GM21360 (cell line): Measurements from ENCODE around the gene MTHFD2L.
"Not testable (repeated sequence)": the region's sequence is repeated elsewhere in the genome, so short reads cannot be mapped to it uniquely, and the experiment has no call there.

Experiments
- ATAC-seq: cut with Tn5 transposase; IDR thresholded peaks from one replicate; pipeline ENCODE4 v1.9.1; 2021; ENCODE audit warnings: mild to moderate bottlenecking, moderate library complexity; ENCODE audit not compliant: unreplicated experiment

Gene MTHFD2L

DNA sequence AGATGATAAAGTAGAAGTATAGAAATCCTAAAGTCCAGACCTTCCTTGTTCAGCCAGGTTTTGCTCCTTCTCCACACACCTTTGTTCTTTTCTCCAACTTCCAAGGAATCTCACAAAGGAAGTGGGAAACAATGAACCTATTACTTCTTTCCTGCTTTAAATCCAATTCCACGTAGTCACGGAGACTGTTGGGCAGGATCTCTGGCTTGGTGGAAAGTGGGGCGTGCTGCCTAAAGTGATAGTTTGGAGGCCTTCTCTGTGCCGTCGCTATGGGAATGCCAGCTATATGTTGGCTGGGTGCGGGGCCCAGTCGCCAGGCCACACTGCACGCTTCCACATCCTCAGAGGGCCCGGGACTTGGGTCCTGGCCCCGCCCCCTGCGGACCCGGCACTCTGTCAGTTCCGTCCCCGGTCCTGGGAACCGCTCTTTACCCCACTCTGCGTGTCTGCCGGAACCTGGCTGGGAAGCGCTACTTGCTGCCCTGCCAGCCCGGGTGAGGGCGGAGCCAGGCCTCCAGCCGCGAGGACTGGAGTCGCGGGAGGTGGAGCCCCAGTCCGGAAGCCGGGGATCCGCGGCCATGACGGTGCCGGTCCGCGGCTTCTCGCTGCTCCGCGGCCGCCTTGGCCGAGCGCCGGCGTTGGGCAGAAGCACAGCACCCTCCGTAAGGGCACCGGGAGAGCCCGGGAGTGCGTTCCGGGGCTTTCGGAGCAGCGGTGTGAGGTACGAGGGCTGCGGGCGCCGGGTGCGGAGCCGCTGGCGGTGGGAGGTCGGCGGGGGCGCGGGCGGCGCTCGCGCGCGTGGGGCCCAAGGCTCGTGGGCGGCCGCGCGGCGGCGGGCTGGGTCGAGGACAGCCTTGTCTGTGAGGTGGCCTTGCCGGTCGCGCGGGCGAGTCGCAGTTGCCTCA is at the start of gene MTHFD2L:
MTHFD2L (plus strand) TSS at position 558 of the 905 bp plus-strand sequence; CDS start at position 579, 21 bp downstream.
- peak; percentile 98 for ATAC-seq

DNA sequence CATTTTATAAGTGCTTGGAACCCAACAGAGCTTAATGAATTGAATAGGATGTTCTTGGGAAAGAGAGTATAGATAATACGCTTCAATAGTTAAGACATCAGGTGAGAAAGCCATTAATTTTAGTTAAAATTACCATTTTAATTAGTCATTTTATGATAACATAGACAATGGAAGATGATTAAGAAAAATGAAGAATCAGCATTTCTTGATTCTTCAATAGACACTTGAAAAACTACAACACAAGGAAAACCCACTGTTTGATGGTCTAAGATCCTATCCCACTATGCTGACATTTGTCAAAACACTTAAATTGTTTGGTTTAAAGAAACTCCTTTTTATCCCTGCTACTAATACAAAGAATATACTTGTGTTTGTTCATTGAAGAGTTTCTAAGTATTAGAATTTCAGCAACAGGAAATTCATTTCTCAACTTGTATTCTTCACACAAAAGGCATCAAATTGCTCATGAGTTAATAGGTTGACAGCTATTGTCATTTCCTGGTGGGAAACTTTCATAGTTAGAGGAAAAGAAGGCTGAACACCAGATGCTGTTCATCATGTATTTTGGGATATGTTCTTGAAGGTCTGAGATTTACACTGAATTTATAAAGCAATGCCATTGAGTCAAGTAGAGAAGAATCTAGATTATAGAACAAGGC is 49.3 kb upstream of the MTHFD2L start:
- no peak for ATAC-seq

DNA sequence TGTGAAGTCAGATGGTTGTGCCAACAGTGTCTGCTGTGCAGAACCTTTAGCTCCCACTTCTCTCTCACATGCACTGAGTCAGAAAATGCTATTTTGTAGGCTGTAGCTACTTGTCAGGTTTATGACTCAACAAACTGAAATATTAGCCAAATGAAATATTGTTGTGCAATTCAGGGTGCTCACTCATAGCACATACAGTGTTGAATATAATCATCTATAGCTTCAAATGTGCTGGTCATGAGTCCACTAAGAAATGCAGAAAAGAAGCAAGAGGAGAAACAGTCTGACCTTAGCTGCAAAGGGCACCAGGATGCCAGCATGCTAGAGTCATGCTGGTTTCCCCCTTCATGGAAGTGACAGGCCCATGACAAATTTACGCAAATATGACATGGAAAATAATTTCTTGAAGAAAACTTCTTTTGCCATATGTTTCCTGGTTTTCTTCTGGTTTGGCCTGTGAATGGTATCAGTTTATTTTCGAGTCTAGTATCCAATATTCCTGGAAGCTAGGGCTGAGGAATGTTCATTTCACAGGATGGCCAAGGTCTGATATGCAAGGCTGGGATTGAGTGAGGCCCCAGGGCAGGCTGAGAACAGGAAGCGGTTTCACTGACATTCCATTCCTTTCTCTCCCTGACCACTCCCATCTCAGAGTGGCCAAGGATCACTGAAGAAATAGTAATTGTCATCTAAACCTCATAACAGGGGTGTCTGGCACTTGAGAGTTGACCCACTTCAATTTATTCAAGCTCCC is 48.6 kb upstream of the MTHFD2L start:
- ATAC-seq, result no peak

DNA sequence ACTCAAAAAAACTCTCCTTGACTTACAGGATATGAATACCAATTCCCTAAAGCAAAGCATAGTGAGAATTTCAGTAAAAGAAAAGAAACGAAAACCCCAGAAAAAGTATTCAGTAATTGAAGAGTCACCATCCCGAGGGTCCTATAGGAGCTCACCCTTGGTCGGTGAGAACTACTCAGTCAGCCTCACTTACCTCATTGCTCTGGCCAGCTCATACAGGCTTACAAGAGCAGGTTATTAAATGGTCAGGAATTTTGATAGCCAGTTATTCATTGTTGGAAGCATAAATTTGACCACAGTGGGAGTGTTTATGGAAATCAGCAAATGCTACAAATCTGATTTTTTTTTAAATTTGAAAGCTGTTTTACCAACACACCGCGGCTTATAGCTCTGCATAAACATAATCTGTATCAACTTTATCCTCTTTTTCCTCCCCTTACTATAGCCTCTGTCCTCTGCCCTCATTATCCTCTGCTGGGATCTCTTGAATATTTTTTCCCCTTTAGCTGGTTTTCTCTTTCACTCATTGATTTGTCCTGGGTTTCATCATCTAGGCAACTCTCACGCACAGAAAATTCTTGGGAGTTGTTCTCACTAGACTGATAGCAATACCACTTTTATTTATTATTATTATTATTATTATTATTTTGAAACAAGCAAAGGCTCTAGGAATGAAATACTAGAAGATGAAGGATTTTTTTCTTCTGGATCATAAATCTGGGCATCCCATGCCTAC is 47.9 kb upstream of the MTHFD2L start:
- ATAC-seq, result no peak

DNA sequence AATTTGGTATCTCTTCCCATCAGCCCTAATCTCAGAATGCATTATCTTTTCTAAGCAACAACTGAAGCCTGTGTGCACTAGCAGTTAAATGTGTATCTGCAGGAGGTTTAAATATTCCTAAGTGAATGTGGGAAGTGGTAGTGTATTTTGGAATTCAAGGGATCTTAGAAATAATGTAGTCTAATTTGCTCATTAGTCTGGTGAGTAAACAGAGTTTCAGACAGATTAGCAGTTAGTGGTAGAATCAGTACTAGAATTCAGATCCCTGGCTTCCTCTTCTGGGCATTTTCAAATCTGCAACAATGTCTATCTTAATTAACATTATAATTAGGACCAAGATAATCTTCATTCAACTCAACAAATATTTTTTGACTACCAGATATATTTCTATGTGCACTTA is 47.2 kb upstream of the MTHFD2L start:
- no peak for ATAC-seq

DNA sequence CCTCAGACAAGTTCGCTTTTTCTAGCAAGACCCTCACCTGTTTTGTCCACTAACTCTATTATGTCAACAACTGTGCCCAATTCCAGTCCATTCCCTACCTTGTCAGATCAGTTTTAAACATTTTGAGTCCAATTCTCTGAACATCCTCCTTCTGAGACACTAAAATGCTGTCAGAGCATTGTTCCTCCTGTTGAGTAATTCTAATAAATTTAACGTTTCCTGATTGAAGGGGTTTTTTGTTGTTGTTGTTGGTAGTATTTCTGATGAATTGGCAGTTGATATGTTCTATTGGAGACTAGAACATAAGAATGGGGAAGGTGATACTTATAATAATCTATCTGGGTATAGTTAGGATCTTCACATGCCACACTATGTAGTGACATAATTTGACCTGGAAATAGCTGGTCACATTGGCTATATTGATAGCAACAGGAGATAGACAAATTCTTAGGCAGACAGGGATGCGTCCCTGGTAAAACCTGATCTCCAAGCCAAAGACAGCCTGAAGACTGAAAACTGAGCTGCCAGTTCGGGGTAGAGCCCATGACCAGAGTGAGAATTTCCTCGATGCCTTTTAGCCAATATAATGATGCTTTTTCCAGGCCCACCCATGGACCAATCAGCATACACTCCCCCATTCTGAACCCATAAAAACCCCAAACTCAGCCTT is 46.5 kb upstream of the MTHFD2L start:
- no peak for ATAC-seq

DNA sequence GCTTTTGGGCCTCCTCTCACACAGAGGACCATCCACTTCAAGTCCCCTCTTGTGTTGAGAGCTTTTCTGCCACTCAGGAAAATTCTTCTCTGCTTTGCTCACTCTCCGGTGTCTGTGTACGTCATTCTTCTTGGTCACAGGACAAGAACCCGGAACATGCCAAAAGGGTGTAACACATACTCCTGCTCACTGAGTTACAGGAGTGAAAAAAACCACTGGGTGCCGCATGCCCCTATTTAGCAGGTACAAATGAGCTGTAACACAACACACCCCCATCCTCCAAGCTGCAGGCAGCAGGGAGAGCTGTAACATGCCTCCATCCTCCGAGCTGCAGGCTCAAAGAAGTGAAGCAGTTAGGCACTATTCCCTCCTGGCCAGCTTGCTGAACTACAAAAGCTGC is 45.9 kb upstream of the MTHFD2L start:
- no peak for ATAC-seq

DNA sequence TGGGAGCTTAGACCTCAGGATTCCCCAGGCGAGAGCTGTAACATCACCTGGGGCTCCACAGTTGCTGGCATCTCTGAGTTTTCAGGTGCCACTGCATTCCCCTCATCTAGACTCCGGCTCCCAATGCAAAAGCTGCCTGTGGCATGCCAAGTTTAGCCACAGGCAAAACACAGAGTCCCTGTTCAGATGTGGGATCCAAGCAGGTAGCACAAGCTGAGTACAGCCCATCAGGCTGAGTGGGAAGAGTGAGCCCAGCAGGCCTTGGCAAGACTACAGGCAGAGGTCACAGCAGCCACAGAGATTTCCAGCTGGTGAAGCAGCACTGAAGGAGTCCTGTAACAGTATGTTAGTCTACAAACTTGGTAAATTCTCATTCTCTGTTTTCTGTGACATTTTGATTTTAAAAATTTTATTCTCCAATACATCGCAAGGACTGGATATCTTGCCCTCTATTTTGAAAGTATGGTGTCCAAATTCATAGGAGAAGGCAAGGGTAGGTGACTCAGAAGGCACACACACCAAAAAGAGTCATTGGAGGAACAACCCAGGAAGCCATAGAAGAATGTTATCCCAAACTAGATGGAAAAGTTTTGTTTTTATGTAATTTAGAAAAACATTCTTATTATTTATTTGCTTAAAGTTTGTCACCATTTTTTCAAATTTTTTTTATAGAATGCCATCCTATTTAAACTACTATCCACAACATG is 45.4 kb upstream of the MTHFD2L start:
- ATAC-seq, result no peak

DNA sequence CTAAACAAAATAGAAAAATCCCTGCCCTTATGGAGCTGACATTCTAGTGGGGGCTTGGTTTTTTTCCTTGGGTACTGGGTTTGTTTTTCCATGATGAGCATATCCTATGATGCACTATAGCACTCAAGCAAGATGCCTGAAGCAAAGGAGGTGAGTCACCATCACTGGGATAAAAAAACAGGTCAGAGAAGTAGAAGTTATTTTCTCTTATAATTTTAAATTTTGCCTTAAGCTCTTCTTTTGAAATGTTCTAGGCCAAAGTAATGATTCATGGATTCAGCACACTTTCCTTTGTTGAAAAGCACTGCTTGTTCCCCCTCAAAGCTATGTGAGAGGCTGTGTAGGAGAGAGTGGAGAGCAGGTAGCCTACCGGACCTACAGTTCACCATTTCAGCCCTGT is 43.7 kb upstream of the MTHFD2L start:
- ATAC-seq, result no peak

DNA sequence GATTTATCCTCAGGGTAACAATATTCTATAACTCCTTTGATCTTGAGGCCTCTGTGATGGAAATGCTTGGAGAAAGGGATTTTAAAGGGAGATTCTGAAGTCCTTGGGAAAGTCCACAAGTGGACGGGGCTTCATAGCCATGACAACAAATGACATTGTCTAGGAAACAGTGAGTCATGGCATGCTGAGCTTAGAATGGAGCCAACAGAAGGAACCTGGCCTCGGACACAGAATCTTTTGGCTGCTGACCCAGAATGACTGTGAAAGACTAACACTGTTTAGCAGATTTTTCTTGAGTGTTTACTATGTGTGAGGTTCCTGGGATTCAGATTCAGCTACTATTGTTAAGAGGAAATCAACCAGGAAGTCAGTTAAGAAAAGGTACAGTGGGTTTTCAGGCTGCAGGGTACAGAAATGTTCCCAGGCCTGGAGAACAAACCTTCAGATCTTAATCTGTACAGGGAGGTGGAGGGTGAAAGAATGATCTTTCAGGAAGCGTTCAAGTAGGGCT is 40.8 kb upstream of the MTHFD2L start:
- no peak for ATAC-seq

DNA sequence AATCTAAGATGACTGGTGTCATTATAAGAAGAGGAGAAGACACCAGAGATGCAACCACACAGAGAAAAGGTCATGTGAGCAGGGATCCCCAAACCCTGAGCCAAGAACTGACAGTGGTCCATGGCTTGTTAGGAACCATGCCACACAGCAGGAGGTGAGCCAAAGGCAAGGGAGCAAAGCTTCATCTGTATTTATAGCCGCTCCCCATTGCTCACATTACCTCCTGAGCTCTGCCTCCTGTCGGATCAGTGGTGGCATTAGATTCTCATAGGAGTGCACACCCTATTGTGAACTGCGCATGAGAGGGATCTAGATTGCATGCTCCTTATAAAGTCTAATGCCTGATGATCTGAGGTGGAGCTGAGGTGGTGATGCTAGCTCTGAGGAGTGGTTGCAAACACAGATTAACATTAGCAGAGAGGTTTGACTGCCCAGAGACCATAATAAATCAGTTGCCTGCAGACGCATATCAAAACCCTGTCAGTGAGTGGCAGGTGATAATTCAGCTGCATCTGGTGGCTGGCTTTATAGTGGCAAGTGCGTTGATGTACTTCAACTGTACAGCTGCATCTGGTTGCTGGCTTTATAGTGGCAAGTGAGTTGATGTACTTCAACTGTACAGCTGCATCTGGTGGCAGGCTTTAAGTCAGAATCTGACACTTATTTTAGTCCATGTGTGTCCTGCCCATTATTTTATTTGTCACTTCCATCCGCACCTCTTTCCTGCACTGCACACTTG is 39.1 kb upstream of the MTHFD2L start:
- no peak for ATAC-seq

DNA sequence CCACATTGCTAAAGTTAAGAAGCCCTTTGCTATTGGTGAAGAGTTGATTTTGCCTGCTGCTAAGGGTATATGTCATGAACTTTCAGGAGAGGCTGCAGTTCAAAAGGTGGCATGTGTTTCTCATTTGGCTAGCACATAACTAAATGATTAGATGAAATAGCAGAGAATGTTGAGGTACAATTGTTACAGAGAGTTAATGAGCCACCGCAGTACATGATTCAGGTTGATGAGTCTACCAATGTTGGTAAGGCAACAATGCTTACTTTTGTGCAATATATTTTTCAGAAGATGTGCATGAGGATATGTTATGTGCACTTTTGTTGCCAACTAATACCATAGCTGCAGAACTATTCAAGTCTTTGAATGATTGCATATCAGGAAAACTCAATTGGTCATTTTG is 37.8 kb upstream of the MTHFD2L start:
- ATAC-seq, result no peak

DNA sequence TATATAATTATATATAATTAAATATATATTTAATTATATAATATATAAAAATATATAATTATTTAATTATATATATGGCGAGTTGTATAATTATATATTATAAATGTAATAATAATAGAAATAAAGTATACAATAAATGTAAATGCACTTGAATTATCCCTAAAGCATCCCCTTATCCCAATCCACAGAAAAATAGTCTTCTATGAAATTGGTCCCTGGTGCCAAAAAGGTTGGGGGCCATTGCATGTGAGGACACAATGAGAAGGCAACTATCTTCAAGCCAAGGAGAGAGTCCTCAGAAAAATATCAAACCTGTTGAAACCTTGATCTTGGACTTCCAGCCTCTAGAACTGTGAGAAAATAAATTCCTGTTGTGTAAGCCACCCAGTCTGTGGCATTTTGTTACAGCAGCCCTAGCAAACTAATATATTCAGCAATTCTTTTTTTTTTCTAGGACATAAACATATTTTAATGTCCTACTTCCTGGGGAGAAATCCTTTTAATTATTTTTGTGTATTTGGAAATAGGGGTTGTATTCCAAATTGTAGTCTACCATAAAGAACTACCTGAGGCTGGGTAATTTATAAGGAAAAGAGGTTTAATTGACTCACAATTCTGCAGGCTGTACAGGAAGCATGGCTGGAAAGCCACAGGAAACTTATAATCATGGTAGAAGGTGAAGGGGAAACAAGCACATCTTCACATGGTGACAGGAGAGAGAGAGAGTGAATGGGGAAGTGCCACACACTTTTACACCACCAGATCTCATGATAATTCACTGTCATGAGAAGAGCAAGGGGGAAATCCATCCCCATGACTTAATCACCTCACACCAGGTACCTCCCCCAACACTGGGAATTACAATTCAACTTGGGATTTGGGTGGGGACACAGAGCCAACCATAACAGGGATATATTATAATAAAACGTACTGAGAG is 36.0 kb upstream of the MTHFD2L start:
- ATAC-seq, result no peak

DNA sequence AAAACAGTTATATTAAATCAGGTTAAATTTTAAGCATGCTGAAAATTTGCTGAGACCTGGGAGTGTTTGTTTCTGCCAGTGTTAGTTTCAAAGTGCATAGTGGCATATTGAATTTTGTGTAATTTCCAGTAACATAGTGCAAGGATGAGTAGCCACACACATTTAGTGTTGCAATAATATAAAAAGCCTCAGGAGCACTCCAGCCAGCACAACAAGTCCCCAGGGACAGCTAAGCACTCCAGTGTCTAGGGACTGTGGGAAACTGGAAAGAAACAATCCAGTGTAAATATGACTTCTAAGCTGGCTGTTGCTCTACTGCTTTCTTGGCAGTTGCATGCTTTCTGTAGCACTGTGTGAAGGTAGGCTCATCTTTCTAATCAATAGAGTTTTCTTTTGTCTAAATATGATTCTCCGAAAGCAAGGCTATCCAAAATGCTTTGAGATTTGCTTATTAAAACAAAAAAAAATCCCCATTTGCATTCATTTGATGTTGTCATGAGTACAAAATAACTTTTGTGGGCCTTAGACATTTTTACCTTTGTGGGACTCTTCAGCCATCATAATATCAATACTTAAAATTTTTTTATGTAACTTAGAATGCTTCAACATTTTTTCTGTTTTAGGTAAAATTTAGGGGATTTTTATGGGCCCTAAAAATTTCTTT is 34.7 kb upstream of the MTHFD2L start:
- no peak for ATAC-seq

DNA sequence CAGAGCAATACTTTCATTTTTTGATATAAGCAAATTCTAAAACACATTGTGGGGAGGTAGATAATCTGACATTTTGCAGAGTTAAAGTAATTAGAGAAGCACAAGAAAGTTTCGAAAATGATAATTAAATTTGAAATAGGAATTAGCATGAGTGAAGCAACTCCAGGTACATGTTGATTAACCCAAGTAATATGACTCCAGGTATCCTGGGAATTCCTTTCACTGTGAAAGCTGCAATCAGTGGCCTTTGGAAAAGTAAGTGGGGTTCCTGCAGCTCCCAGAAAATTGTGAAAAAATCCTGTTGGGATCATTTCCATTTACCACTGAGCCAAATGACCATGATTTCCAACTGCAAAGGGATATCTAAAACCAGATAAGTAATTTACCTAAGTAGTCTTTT is 32.9 kb upstream of the MTHFD2L start:
- ATAC-seq, result no peak

DNA sequence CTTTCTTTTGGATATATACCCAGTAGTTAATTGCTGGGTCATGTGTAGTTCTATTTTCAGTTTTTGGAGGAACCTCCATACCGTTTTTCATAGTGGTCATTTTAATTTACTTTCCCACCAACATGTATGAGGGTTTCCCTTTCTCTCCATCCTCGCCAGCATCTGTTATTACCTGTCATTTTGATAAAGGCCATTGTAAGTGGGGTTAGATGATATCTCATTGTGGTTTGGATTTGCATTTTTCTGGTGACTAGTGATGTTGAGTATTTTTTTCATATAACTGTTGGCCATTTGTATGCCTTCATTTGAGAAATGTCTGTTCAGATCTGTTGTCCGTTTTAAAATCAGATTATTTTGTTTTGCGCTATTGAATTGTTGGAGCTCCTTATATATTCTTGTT is 30.2 kb upstream of the MTHFD2L start:
- ATAC-seq, result no peak

DNA sequence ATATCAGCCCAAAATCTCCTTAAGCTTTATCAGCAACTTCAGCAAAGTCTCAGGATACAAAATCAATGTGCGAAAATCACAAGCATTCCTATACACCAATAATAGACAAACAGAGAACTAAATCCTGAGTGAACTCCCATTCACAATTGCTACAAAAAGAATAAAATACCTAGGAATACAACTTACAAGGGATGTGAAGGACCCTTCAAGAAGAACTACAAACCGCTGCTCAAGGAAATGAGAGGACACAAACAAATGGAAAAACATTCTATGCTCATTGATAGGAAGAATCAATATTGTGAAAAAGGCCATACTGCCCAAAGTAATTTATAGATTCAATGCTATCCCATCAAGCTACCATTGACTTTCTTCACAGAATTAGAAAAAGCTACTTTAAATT is 27.1 kb upstream of the MTHFD2L start:
- ATAC-seq, result not testable (repeated sequence)
